Ovary (tissue), 9 donors: ENCODE measurements around the gene ANOS1. TPM values are rescaled to one million over a fixed set of nuclear protein-coding genes. Genes with fewer than 3 reads are reported as not detected.

Experiments
- DNase-seq, 5 donors: peaks; one replicate each; pipeline ENCODE4 v3.0.0-alpha.2; 2019 to 2020
- H3K27ac ChIP-seq, 2 donors: fragments of 200-600 bp; one replicate each; pipeline versions ENCODE4 v1.5.1 to v1.8.0; 2019 to 2022
- H3K27me3 ChIP-seq: fragments of 200-600 bp; one replicate; pipeline ENCODE4 v1.8.0; 2022
- H3K36me3 ChIP-seq: fragments of 200-600 bp; sonication (generic); one replicate; pipeline ENCODE4 v1.5.1; 2019
- H3K4me1 ChIP-seq: one replicate; pipeline ENCODE4 v1.8.1; 2013; ENCODE audit warnings: mild to moderate bottlenecking, moderate library complexity; ENCODE audit not compliant: insufficient read depth
- H3K4me3 ChIP-seq: fragments of 200-600 bp; sonication (generic); one replicate; pipeline ENCODE4 v1.5.1; 2017
- H3K9me3 ChIP-seq, 2 donors: fragments of 200-600 bp in 1 of 2; sonication (generic) in 1 of 2; one replicate each; pipeline versions ENCODE4 v1.5.1 to v1.8.1; 2013 to 2019; ENCODE audit warnings: mild to moderate bottlenecking in 1 of 2, moderate library complexity in 1 of 2
- CTCF ChIP-seq, 3 donors: fragments of 450-650 bp in 2 of 3; fragments of 200-600 bp in 1 of 3; IDR thresholded peaks; one replicate each; pipeline versions ENCODE4 v1.5.1 to v1.8.0; 2016 to 2022; ENCODE audit warnings: antibody characterized with exemption in 3 of 3, mild to moderate bottlenecking in 1 of 3
- EP300 ChIP-seq: sonication (generic); formaldehyde crosslinking; IDR thresholded peaks from one replicate; pipeline ENCODE4 v1.6.1; 2017; ENCODE audit warnings: antibody characterized with exemption
- POLR2A ChIP-seq: fragments of 450-650 bp; IDR thresholded peaks from one replicate; pipeline ENCODE4 v1.6.1; 2017; ENCODE audit warnings: antibody characterized with exemption, mild to moderate bottlenecking, moderate library complexity
- WGBS, 3 donors: extraction: QIAGEN DNeasy Blood & Tissue Kit in 1 of 3; methylation state at CpG; one replicate each; pipeline versions ENCODE4 v1.1.5 to v1.1.7; 2013 to 2017; 5-methylcytosine and 5-hydroxymethylcytosine counted together
- intact Hi-C, 4 donors: fragments of 100-400 bp; cut with DNase I; formaldehyde crosslinking; loops; one replicate each; pipeline versions ENCODE4 v1.11.0 to v1.15.1; 2022 to 2023
- polyA plus RNA-seq, 2 donors: library from polyadenylated mRNA; stranded (reverse); fragments of 200-250 nt in 1 of 2; fragments of 350-450 nt in 1 of 2; fragmentation: Illumina TruSeq in 1 of 2; extraction: RNeasy Lipid Tissue Mini Kit (QIAGEN cat#74804) in 1 of 2; gene quantifications; one replicate each; pipeline ENCODE4 v1.2.3, GENCODE V29; 2013 to 2014
- total RNA-seq, 7 donors: library from RNA; depleted of rRNA in 2 of 7; stranded (reverse); fragments of >200 nt in 2 of 7; fragmentation: NEBNext Ultra II Directional in 3 of 7; extraction: Animal tissue kit (Norgen Biotek cat#: 25700) in 3 of 7; gene quantifications; one replicate each; pipeline versions ENCODE4 v1.1.0 to v1.2.4, GENCODE V29; 2016 to 2023
- donor health status: DM: no; HTN: no; CAD: no; lungs with moderate emphysema.
- donor health status: DM: no; HTN: no; CAD: no.
- donor health status: Bipolar disorder and iron deficiency.
- donor health status: DM: yes; HTN: yes; CAD: no.
- donor health status: DM: no; HTN: no; CAD: no.
- donor health status: DM: yes; HTN: yes; CAD: no.

The ANOS1 gene
- total and polyA plus RNA-seq, 9 donors, result 0.13 to 6.2 (median 0.85) TPM; not detected in 1

DNA sequence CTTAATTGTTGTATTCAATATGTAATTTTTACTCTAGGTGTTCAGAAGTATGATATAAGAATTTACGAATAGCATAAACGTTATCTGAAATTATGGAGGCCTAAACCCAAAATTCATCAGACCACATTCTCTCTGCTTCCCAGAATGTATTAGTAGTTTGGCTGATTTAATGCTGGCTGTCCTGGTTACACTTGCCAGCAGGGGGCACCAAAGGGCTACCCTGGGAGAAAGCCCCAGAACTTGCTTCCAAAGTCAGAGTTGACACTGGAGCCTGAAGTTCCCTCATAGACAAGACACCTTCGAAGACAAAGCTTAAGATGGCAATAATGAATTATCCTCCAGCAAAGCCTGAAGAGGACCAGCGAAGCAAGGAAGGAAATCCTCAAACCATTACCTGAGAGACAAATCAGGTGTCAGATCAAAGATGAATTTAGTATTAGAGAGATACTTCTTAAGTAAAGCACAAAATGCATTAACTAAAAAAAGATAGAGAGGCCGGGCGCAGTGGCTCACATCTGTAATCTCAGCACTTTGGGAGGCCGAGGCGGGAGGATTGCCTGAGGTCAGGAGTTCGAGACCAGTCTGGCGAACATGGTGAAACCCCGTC lies 11.3 kb upstream of the ANOS1 start:
- H3K27ac ChIP-seq, result no peak overlapping the region
- no peaks in the 10 kb centered on the region for H3K9me3 ChIP-seq
- intact Hi-C loops, result no loop called here
- 76 to 79% (median 78%) methylated on average over 11 of the region's 11 CpGs for WGBS, 3 donors
- H3K36me3 ChIP-seq, result no peaks in the 10 kb centered on the region
- DNase-seq, result peak in 4 of 5 donors; percentile 31 to 49 (median 40)
- H3K4me1 ChIP-seq, result no peaks in the 10 kb centered on the region
- TF ChIP-seq POLR2A, result no peak
- TF ChIP-seq CTCF (IDR thresholded peaks at IDR 0.05), result peak in 1 of 3 donors; percentile 14
- TF ChIP-seq EP300, result no peak
- H3K4me3 ChIP-seq, result no peak overlapping the region
- H3K27me3 ChIP-seq, result no peaks in the 10 kb centered on the region

DNA sequence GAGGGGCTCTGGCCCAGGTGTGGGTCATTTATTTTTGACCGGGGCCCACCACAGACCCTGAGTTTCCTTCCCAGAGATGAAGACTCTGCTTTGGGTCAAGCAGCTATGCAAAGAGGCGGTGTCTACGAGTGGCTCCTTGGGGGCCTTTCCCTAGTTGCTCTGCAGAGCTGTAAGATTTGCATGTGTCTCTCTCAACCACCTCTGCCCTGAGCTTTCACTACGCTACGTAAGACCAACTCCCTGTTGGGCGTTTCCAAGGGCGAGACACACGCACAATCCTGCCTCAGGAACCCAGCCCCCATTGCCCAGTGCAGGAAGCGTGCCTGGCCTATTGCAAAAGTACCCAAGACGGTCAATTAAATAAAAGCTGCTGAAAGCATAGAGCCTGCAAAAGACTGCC lies 10.0 kb upstream of the ANOS1 start:
- no peak for DNase-seq
- intact Hi-C loops, result no loop called here
- WGBS, 3 donors, result 85 to 91% (median 87%) methylated on average over 10 of the region's 10 CpGs
- H3K27me3 ChIP-seq, result no peaks in the 10 kb centered on the region
- no peak overlapping the region for H3K27ac ChIP-seq
- no peaks in the 10 kb centered on the region for H3K9me3 ChIP-seq
- H3K36me3 ChIP-seq, result no peaks in the 10 kb centered on the region
- TF ChIP-seq CTCF (IDR thresholded peaks at IDR 0.05) (no peak), EP300 (no peak), POLR2A (no peak)
- H3K4me3 ChIP-seq, result no peak overlapping the region
- H3K4me1 ChIP-seq, result no peaks in the 10 kb centered on the region

- Histone ChIP-seq H3K4me1 (no peaks in the 10 kb centered on the region), H3K9me3 (no peaks in the 10 kb centered on the region), H3K27ac (no peak overlapping the region), H3K4me3 (no peak overlapping the region), H3K36me3 (no peaks in the 10 kb centered on the region), H3K27me3 (no peaks in the 10 kb centered on the region)
- 0 to 1% (median 1%) methylated on average over 7 of the region's 7 CpGs for WGBS, 3 donors
- peak in 4 of 5 donors; percentile 31 to 50 (median 41) for DNase-seq
- TF ChIP-seq EP300 (no peak), CTCF (IDR thresholded peaks at IDR 0.05) (peak in 1 of 3 donors; percentile 26)
- intact Hi-C loops, result loop anchor here in 2 of 4 donors (10.0 kb wide), 1 partner anchor 744 kb away; no protein-coding TSS in a partner anchor
Measured at GRCh38 chrX:8738588-8739189, 6.8 kb upstream of the ANOS1 start.

GRCh38 chrX:8737883-8738282 lies 5.9 kb upstream of the ANOS1 start:
- no peaks in the 10 kb centered on the region for H3K4me1 ChIP-seq
- no peak overlapping the region for H3K4me3 ChIP-seq
- TF ChIP-seq CTCF (IDR thresholded peaks at IDR 0.05) (no peak), POLR2A (no peak)
- DNase-seq, result no peak
- H3K27ac ChIP-seq, result no peak overlapping the region
- no peaks in the 10 kb centered on the region for H3K36me3 ChIP-seq
- no peaks in the 10 kb centered on the region for H3K27me3 ChIP-seq
- no peaks in the 10 kb centered on the region for H3K9me3 ChIP-seq
- 57 to 74% (median 58%) methylated on average over 9 of the region's 9 CpGs for WGBS, 3 donors
- intact Hi-C loops, result loop anchor here in 2 of 4 donors (10.0 kb wide), 1 partner anchor 743 kb away; no protein-coding TSS in a partner anchor
